Liver (tissue), 9 donors: ENCODE results near the gene IFT80. TPM values are rescaled to one million over a fixed set of nuclear protein-coding genes. Genes with fewer than 3 reads are reported as not detected.

ENCODE experiments used
- DNase-seq: peaks from one replicate; pipeline ENCODE4 v3.0.0-alpha.2; 2017; ENCODE audit warnings: low spot score
- H3K27ac ChIP-seq, 2 donors: one replicate each; pipeline ENCODE4 v1.7.0; 2013; ENCODE audit warnings: inconsistent platforms in 2 of 2, low read length in 2 of 2, control low read depth in 1 of 2, low read depth in 1 of 2, mild to moderate bottlenecking in 1 of 2
- H3K27me3 ChIP-seq, 4 donors: one replicate each; pipeline versions ENCODE4 v1.6.1 to v1.7.0; 2013; ENCODE audit warnings: low read length in 3 of 4, inconsistent platforms in 1 of 4, mild to moderate bottlenecking in 1 of 4, moderate library complexity in 1 of 4; ENCODE audit not compliant: control insufficient read depth in 4 of 4, insufficient read depth in 4 of 4
- H3K36me3 ChIP-seq, 4 donors: one replicate each; pipeline versions ENCODE4 v1.6.1 to v1.7.0; 2013; ENCODE audit warnings: low read length in 3 of 4, mild to moderate bottlenecking in 3 of 4, low read depth in 1 of 4, moderate library complexity in 1 of 4; ENCODE audit not compliant: control insufficient read depth in 4 of 4, insufficient read depth in 3 of 4
- H3K4me1 ChIP-seq, 4 donors: one replicate each; pipeline versions ENCODE4 v1.6.1 to v1.7.0; 2013; ENCODE audit warnings: low read length in 3 of 4, mild to moderate bottlenecking in 3 of 4, moderate library complexity in 1 of 4; ENCODE audit not compliant: control insufficient read depth in 4 of 4, insufficient read depth in 4 of 4
- H3K4me3 ChIP-seq, 3 donors: one replicate each; pipeline versions ENCODE4 v1.6.1 to v1.7.0; 2013; ENCODE audit warnings: low read length in 3 of 3, control low read depth in 1 of 3, low read depth in 1 of 3, mild to moderate bottlenecking in 1 of 3
- H3K9ac ChIP-seq, 2 donors: one replicate each; pipeline ENCODE4 v1.7.0; 2013; ENCODE audit warnings: low read length in 2 of 2, mild to moderate bottlenecking in 2 of 2, moderate library complexity in 2 of 2, control low read depth in 1 of 2, low read depth in 1 of 2
- H3K9me3 ChIP-seq, 4 donors: one replicate each; pipeline versions ENCODE4 v1.6.1 to v1.7.0; 2013; ENCODE audit warnings: low read length in 3 of 4; ENCODE audit not compliant: control insufficient read depth in 4 of 4
- EGR1 ChIP-seq, 2 donors: IDR thresholded peaks; 2 replicates each; pipeline ENCODE4 v1.6.1; 2016 to 2018; ENCODE audit warnings: antibody characterized with exemption in 2 of 2, low read depth in 2 of 2
- FOXA1 ChIP-seq: IDR thresholded peaks from 2 replicates; pipeline ENCODE4 v1.6.1; 2016; ENCODE audit warnings: antibody characterized with exemption
- FOXA2 ChIP-seq: IDR thresholded peaks from 2 replicates; pipeline ENCODE4 v1.6.1; 2016; ENCODE audit warnings: antibody characterized with exemption
- GABPA ChIP-seq, 2 donors: IDR thresholded peaks in 1 of 2; conservative IDR thresholded peaks in 1 of 2; 2 replicates each; pipeline ENCODE4 v1.6.1; 2016; ENCODE audit warnings: antibody characterized with exemption in 2 of 2, mild to moderate bottlenecking in 1 of 2, moderate library complexity in 1 of 2
- HNF4A ChIP-seq, 2 donors: conservative IDR thresholded peaks; 2 replicates each; pipeline ENCODE4 v1.6.1; 2016; ENCODE audit warnings: antibody characterized with exemption in 2 of 2, mild to moderate bottlenecking in 2 of 2
- HNF4G ChIP-seq: IDR thresholded peaks from 2 replicates; pipeline ENCODE4 v1.6.1; 2016; ENCODE audit warnings: antibody characterized with exemption
- JUND ChIP-seq, 2 donors: IDR thresholded peaks; 2 replicates each; pipeline ENCODE4 v1.6.1; 2016; ENCODE audit warnings: antibody characterized with exemption in 2 of 2
- NR2F2 ChIP-seq: IDR thresholded peaks from 2 replicates; pipeline ENCODE4 v1.6.1; 2016; ENCODE audit warnings: antibody characterized with exemption
- RAD21 ChIP-seq, 2 donors: IDR thresholded peaks; 2 replicates each; pipeline ENCODE4 v1.6.1; 2016; ENCODE audit warnings: antibody characterized with exemption in 2 of 2, mild to moderate bottlenecking in 2 of 2
- RXRA ChIP-seq, 2 donors: IDR thresholded peaks; 2 replicates each; pipeline ENCODE4 v1.6.1; 2017 to 2018; ENCODE audit warnings: antibody characterized with exemption in 2 of 2, mild to moderate bottlenecking in 1 of 2
- SP1 ChIP-seq: IDR thresholded peaks from 2 replicates; pipeline ENCODE4 v1.6.1; 2018; ENCODE audit warnings: antibody characterized with exemption, mild to moderate bottlenecking
- TAF1 ChIP-seq: conservative IDR thresholded peaks from 2 replicates; pipeline ENCODE4 v1.6.1; 2016; ENCODE audit warnings: antibody characterized with exemption, mild to moderate bottlenecking
- YY1 ChIP-seq: IDR thresholded peaks from 2 replicates; pipeline ENCODE4 v1.6.1; 2016; ENCODE audit warnings: antibody characterized with exemption, mild to moderate bottlenecking
- WGBS: extraction: QIAGEN DNeasy Blood & Tissue Kit; methylation state at CpG from one replicate; pipeline ENCODE4 v1.1.7; 2013; 5-methylcytosine and 5-hydroxymethylcytosine counted together
- polyA plus RNA-seq, 2 donors: library from polyadenylated mRNA; stranded (reverse) in 1 of 2; unstranded in 1 of 2; fragments of 200-250 nt in 1 of 2; fragments of >200 nt in 1 of 2; fragmentation: Nextera tagmentation in 1 of 2; extraction: Ambion mirVana in 1 of 2; gene quantifications; one replicate each; pipeline versions ENCODE4 v1.2.1 to v1.2.3, GENCODE V29; 2013 to 2015
- total RNA-seq, 2 donors: library from RNA; depleted of rRNA; stranded (reverse); fragments of >200 nt; gene quantifications; one replicate each; pipeline ENCODE4 v1.2.3, GENCODE V29; 2014
- TF ChIP-seq, protein P1 (sequence below): IDR thresholded peaks from 2 replicates; pipeline ENCODE4 v1.6.1; 2016; ENCODE audit warnings: antibody characterized with exemption, mild to moderate bottlenecking
- TF ChIP-seq, protein P2 (sequence below): IDR thresholded peaks from 2 replicates; pipeline ENCODE4 v1.6.1; 2016; ENCODE audit warnings: antibody characterized with exemption
- TF ChIP-seq, protein P3 (sequence below): fragments of 150-350 bp; IDR thresholded peaks from 2 replicates; pipeline ENCODE4 v1.5.1; 2017; ENCODE audit warnings: improper control_type of control experiment, low read depth, low read length; ENCODE audit not compliant: missing input control
- TF ChIP-seq, protein P4 (sequence below): IDR thresholded peaks from 2 replicates; pipeline ENCODE4 v1.6.1; 2016; ENCODE audit warnings: antibody characterized with exemption
- TF ChIP-seq, protein P5 (sequence below): IDR thresholded peaks from 2 replicates; pipeline ENCODE4 v1.6.1; 2016; ENCODE audit warnings: antibody characterized with exemption
- donor health status: healthy.
- donor health status: healthy.
- donor health status: healthy.
- donor health status: healthy.
- donor health status: healthy.

Gene IFT80
- total and polyA plus RNA-seq, 4 donors: 3.5 to 15.7 (median 8.3) TPM

DNA sequence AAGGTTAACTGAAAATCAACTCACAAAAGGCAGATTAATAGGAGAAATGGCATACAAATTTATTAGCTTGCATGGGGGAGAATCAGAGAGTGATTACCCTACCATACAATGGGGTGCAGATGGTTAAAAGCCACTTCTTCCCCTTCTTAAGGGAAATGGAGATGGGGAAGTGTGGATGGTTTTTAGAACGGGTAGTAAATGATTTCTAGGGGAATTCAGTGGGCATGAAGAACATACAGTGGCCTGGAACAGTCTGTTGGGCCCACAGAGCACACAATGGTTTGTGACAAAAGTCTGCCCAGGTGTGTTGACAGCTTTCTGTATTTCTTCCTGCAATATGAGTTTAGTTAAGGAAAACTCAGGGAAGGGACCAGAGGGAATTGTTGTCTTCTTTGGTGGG is 112.8 kb downstream of the IFT80 start:
- Histone ChIP-seq H3K9me3 (no peaks in the 10 kb centered on the region), H3K27ac (no peak overlapping the region), H3K36me3 (no peaks in the 10 kb centered on the region), H3K27me3 (no peaks in the 10 kb centered on the region), H3K4me1 (peaks cover 4 to 10% (median 7%) of the 10 kb centered on the region in 4 donors), H3K9ac (no peak overlapping the region), H3K4me3 (no peak overlapping the region)
- 75% methylated on average over 1 of the region's 1 CpG for WGBS
- no peak for DNase-seq
- TF ChIP-seq HNF4A (conservative IDR thresholded peaks at IDR 0.05) (no peak), SP1 (no peak), JUND (IDR thresholded peaks at IDR 0.05) (no peak), FOXA2 (no peak), YY1 (no peak), EGR1 (IDR thresholded peaks at IDR 0.05; ENCODE audit: low read depth in 2 of 2) (no peak), RAD21 (IDR thresholded peaks at IDR 0.05) (no peak), FOXA1 (no peak), HNF4G (no peak), RXRA (IDR thresholded peaks at IDR 0.05) (no peak)
- TF ChIP-seq, protein P1, sequence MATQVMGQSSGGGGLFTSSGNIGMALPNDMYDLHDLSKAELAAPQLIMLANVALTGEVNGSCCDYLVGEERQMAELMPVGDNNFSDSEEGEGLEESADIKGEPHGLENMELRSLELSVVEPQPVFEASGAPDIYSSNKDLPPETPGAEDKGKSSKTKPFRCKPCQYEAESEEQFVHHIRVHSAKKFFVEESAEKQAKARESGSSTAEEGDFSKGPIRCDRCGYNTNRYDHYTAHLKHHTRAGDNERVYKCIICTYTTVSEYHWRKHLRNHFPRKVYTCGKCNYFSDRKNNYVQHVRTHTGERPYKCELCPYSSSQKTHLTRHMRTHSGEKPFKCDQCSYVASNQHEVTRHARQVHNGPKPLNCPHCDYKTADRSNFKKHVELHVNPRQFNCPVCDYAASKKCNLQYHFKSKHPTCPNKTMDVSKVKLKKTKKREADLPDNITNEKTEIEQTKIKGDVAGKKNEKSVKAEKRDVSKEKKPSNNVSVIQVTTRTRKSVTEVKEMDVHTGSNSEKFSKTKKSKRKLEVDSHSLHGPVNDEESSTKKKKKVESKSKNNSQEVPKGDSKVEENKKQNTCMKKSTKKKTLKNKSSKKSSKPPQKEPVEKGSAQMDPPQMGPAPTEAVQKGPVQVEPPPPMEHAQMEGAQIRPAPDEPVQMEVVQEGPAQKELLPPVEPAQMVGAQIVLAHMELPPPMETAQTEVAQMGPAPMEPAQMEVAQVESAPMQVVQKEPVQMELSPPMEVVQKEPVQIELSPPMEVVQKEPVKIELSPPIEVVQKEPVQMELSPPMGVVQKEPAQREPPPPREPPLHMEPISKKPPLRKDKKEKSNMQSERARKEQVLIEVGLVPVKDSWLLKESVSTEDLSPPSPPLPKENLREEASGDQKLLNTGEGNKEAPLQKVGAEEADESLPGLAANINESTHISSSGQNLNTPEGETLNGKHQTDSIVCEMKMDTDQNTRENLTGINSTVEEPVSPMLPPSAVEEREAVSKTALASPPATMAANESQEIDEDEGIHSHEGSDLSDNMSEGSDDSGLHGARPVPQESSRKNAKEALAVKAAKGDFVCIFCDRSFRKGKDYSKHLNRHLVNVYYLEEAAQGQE: no peak

DNA sequence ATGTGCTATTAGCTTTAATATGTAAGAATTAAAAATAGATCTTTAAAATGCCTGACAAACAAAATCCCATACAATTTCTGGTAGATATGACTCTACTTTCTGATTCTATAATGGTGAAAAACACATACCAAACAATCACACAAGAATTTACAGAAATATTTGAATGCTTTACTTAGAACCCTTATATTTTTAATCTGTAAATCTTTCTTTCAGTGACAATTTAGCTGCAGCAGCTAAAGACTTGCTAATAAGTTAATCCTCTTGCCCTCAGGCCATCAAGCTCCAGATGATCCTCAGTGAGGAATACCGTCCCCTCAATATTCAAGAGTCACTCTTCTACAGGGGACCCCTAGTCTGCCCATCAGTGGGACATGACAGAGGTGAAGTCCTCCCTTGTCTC is 118.2 kb downstream of the IFT80 start:
- Histone ChIP-seq H3K27ac (no peak overlapping the region), H3K9me3 (no peaks in the 10 kb centered on the region), H3K4me1 (no peaks in the 10 kb centered on the region), H3K27me3 (no peaks in the 10 kb centered on the region), H3K9ac (no peak overlapping the region), H3K4me3 (no peak overlapping the region), H3K36me3 (peaks cover 0 to 2% (median under 1%) of the 10 kb centered on the region in 4 donors)
- WGBS: 95% methylated on average over 1 of the region's 1 CpG
- no peak for DNase-seq
- TF ChIP-seq, protein P2, sequence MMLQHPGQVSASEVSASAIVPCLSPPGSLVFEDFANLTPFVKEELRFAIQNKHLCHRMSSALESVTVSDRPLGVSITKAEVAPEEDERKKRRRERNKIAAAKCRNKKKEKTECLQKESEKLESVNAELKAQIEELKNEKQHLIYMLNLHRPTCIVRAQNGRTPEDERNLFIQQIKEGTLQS: no peak
- TF ChIP-seq FOXA1 (no peak), NR2F2 (no peak), HNF4A (conservative IDR thresholded peaks at IDR 0.05) (no peak), TAF1 (no peak), YY1 (no peak), EGR1 (IDR thresholded peaks at IDR 0.05; ENCODE audit: low read depth in 2 of 2) (no peak), FOXA2 (no peak), RXRA (IDR thresholded peaks at IDR 0.05) (no peak), HNF4G (no peak), RAD21 (IDR thresholded peaks at IDR 0.05) (no peak), JUND (IDR thresholded peaks at IDR 0.05) (no peak), SP1 (no peak), GABPA (IDR thresholded peaks at IDR 0.05 in 1 of 2, conservative IDR thresholded peaks at IDR 0.05 in 1 of 2) (no peak)
- TF ChIP-seq, protein P1: no peak
- TF ChIP-seq, protein P3, sequence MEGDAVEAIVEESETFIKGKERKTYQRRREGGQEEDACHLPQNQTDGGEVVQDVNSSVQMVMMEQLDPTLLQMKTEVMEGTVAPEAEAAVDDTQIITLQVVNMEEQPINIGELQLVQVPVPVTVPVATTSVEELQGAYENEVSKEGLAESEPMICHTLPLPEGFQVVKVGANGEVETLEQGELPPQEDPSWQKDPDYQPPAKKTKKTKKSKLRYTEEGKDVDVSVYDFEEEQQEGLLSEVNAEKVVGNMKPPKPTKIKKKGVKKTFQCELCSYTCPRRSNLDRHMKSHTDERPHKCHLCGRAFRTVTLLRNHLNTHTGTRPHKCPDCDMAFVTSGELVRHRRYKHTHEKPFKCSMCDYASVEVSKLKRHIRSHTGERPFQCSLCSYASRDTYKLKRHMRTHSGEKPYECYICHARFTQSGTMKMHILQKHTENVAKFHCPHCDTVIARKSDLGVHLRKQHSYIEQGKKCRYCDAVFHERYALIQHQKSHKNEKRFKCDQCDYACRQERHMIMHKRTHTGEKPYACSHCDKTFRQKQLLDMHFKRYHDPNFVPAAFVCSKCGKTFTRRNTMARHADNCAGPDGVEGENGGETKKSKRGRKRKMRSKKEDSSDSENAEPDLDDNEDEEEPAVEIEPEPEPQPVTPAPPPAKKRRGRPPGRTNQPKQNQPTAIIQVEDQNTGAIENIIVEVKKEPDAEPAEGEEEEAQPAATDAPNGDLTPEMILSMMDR: no peak
- TF ChIP-seq, protein P4, sequence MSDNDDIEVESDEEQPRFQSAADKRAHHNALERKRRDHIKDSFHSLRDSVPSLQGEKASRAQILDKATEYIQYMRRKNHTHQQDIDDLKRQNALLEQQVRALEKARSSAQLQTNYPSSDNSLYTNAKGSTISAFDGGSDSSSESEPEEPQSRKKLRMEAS: no peak
- TF ChIP-seq, protein P5, sequence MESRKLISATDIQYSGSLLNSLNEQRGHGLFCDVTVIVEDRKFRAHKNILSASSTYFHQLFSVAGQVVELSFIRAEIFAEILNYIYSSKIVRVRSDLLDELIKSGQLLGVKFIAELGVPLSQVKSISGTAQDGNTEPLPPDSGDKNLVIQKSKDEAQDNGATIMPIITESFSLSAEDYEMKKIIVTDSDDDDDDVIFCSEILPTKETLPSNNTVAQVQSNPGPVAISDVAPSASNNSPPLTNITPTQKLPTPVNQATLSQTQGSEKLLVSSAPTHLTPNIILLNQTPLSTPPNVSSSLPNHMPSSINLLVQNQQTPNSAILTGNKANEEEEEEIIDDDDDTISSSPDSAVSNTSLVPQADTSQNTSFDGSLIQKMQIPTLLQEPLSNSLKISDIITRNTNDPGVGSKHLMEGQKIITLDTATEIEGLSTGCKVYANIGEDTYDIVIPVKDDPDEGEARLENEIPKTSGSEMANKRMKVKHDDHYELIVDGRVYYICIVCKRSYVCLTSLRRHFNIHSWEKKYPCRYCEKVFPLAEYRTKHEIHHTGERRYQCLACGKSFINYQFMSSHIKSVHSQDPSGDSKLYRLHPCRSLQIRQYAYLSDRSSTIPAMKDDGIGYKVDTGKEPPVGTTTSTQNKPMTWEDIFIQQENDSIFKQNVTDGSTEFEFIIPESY: no peak
